HG03342 (cell line): ENCODE results near the gene COMMD10.
A peak's percentile ranks its signal among the peaks of the same experiment; 100 is the strongest.

Experiments
- ATAC-seq: cut with Tn5 transposase; IDR thresholded peaks from one replicate; pipeline ENCODE4 v1.9.1; 2021; ENCODE audit warnings: mild to moderate bottlenecking, moderate library complexity; ENCODE audit not compliant: unreplicated experiment

The COMMD10 gene

GRCh38 chr5:116209166-116209565, 124.3 kb downstream of the COMMD10 start:
- ATAC-seq = no peak

- no peak for ATAC-seq
Measured at GRCh38 chr5:116212225-116212624, 127.4 kb downstream of the COMMD10 start.

GRCh38 chr5:116216246-116216645, 131.4 kb downstream of the COMMD10 start:
- ATAC-seq = no peak

GRCh38 chr5:116225281-116225922, 140.6 kb downstream of the COMMD10 start:
- ATAC-seq = no peak

- no peak for ATAC-seq
Measured at GRCh38 chr5:116229131-116229689, 144.4 kb downstream of the COMMD10 start.

GRCh38 chr5:116231288-116231687, 146.5 kb downstream of the COMMD10 start:
- ATAC-seq = no peak

- ATAC-seq = no peak
Measured at GRCh38 chr5:116234681-116235080, 149.9 kb downstream of the COMMD10 start.

- ATAC-seq = no peak
Measured at GRCh38 chr5:116237917-116238500, 153.2 kb downstream of the COMMD10 start.

- no peak for ATAC-seq
Measured at GRCh38 chr5:116242343-116242742, 157.5 kb downstream of the COMMD10 start.

- ATAC-seq = no peak
Measured at GRCh38 chr5:116248432-116248831, 163.6 kb downstream of the COMMD10 start.

GRCh38 chr5:116249648-116250047, 164.8 kb downstream of the COMMD10 start:
- no peak for ATAC-seq

GRCh38 chr5:116256717-116257116, 171.9 kb downstream of the COMMD10 start:
- no peak for ATAC-seq

GRCh38 chr5:116265471-116265870, 180.6 kb downstream of the COMMD10 start:
- no peak for ATAC-seq

GRCh38 chr5:116271446-116272025, 186.7 kb downstream of the COMMD10 start:
- no peak for ATAC-seq

GRCh38 chr5:116272281-116272941, 187.6 kb downstream of the COMMD10 start:
- no peak for ATAC-seq

GRCh38 chr5:116273448-116274242, 188.8 kb downstream of the COMMD10 start:
- peak; percentile 99 for ATAC-seq

GRCh38 chr5:116274251-116274650, 189.4 kb downstream of the COMMD10 start:
- ATAC-seq = no peak

GRCh38 chr5:116275282-116275681, 190.5 kb downstream of the COMMD10 start:
- ATAC-seq = no peak

- no peak for ATAC-seq
Measured at GRCh38 chr5:116276952-116277351, 192.1 kb downstream of the COMMD10 start.

- ATAC-seq = no peak
Measured at GRCh38 chr5:116280149-116280803, 195.5 kb downstream of the COMMD10 start.
